ENCODE measurements around the gene LRRK1. TPM values are rescaled to one million over a fixed set of nuclear protein-coding genes. Genes with fewer than 3 reads are reported as not detected.

Gene LRRK1
- polyA plus RNA-seq, 2 of the 4 experiments (the other 2 are of a cell fraction) = 12.2 to 17.7 TPM

DNA sequence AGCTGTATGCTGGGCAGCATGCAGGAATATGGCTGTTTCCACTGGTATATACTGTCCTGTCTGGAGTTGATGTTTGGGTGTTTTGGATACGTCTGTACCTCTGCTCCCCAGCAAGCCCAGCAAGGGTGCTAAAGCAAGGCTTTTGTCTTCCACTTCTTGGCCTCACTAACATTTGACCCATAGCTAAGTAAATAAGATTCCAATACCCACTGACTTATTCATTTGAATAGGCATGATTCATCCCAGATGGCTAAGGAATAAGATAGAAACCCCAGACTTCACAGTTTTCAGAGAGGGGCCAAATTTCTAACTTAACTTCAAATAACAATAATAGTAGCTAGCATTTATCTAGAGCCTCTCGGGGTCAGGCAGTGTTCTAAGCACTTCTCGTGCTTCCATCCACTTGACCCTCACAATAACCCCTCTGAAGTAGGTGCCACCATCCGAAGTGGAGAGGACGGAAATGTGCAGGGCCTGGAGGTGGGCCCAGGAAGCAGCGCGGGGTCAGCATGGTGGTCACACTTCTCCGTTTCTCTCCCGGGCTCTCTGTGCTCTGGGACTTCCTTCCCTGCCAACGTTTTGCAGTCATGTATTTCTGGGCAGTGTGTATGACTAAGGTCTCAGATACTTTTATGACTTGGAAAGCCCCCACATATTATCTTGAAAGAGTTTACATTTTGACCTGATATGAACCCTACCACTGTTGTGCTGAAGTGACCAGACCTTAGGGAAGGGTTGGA, 39.3 kb downstream of the LRRK1 start:
- Histone ChIP-seq H3K9me3 (no peaks in the 10 kb centered on the region), H3K4me2 (peak overlapping the region; percentile 76), H3K4me1 (peaks cover 42% of the 10 kb centered on the region), H3K27ac (peak overlapping the region; percentile 81 to 93), H3K4me3 (peak overlapping the region; percentile 30)
- WGBS (ENCODE audit: missing lambda C conversion rate) = under 1% methylated on average over 10 of the region's 10 CpGs
- ATAC-seq (peak; percentile 84 to 90), FAIRE-seq (peak; percentile 95), DNase-seq (ENCODE audit: low read depth in 1 of 2, low spot score in 1 of 2) (peak; percentile 77 to 90)
- ChIA-PET CTCF (interaction anchor here (0.8 to 4.3 kb wide), 14 partner anchors 11 to 113 kb away, joined by 3 to 63 read pairs (median 4); partner anchors contain the start of gene LRRK1), POLR2A (interaction anchor here (0.7 to 3.5 kb wide), 8 partner anchors 15 to 53 kb away, joined by 3 to 43 read pairs (median 3); partner anchors contain the start of gene LRRK1)
- TF ChIP-seq ZFP36 (IDR thresholded peaks at IDR 0.05; ENCODE audit: borderline replicate concordance, partially characterized antibody) (no peak), EHMT2 (IDR thresholded peaks at IDR 0.05; ENCODE audit: low read depth) (no peak), ZNF302 (CRISPR knock-in tag; IDR thresholded peaks at IDR 0.05) (no peak), NFE2L2 (conservative IDR thresholded peaks at IDR 0.05; ENCODE audit: low read length) (no peak), CBX2 (IDR thresholded peaks at IDR 0.05; ENCODE audit: borderline replicate concordance, low read depth) (no peak), RAD21 (conservative IDR thresholded peaks at IDR 0.05 in 1 of 2, IDR thresholded peaks at IDR 0.05 in 1 of 2) (peak; percentile 14 to 20; a peak in 2 of 5 replicates), GATA3 (IDR thresholded peaks at IDR 0.05; ENCODE audit: borderline replicate concordance) (peak; percentile 30; the same call in 1 of the 2 replicates), SREBF2 (IDR thresholded peaks at IDR 0.05) (no peak), TFCP2L1 (CRISPR knock-in tag; IDR thresholded peaks at IDR 0.05) (no peak), EP300 (IDR thresholded peaks at IDR 0.05) (peak; percentile 27 to 59; a peak in 2 of 5 replicates), CHD2 (IDR thresholded peaks at IDR 0.05; ENCODE audit: low read length, partially characterized antibody) (no peak), HEYL (CRISPR knock-in tag; IDR thresholded peaks at IDR 0.05) (no peak), HOXB13 (CRISPR knock-in tag; IDR thresholded peaks at IDR 0.05; ENCODE audit: low read depth) (peak; percentile 46; the same call in 1 of the 2 replicates), SMC3 (IDR thresholded peaks at IDR 0.05) (no peak), KDM1A (IDR thresholded peaks at IDR 0.05; ENCODE audit: low read depth) (no peak), ZC3H11A (IDR thresholded peaks at IDR 0.05) (no peak), HDAC2 (IDR thresholded peaks at IDR 0.05) (no peak), RFX5 (IDR thresholded peaks at IDR 0.05) (0 out of 2 replicates have a peak, but pooled peaks have one; percentile 19), NR3C1 (IDR thresholded peaks at IDR 0.05) (no peak), POLR2A (IDR thresholded peaks at IDR 0.05; ENCODE audit: low read length) (peak; percentile 32), KDM5A (IDR thresholded peaks at IDR 0.05) (no peak), CHD4 (IDR thresholded peaks at IDR 0.05; ENCODE audit: borderline replicate concordance) (no peak), HOXB5 (CRISPR knock-in tag; IDR thresholded peaks at IDR 0.05) (no peak), ESRRA (IDR thresholded peaks at IDR 0.05; ENCODE audit: borderline replicate concordance, low read length) (no peak), PHF8 (IDR thresholded peaks at IDR 0.05; ENCODE audit: borderline replicate concordance, low read depth) (no peak), JUNB (IDR thresholded peaks at IDR 0.05) (peak; percentile 61; the same call in 1 of the 2 replicates)
- TF ChIP-seq, protein P1, sequence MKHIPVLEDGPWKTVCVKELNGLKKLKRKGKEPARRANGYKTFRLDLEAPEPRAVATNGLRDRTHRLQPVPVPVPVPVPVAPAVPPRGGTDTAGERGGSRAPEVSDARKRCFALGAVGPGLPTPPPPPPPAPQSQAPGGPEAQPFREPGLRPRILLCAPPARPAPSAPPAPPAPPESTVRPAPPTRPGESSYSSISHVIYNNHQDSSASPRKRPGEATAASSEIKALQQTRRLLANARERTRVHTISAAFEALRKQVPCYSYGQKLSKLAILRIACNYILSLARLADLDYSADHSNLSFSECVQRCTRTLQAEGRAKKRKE (CRISPR knock-in tag; IDR thresholded peaks at IDR 0.05; ENCODE audit: low read depth) = peak; percentile 11; the same call in 1 of the 2 replicates
- TF ChIP-seq, protein P2, sequence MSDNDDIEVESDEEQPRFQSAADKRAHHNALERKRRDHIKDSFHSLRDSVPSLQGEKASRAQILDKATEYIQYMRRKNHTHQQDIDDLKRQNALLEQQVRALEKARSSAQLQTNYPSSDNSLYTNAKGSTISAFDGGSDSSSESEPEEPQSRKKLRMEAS (IDR thresholded peaks at IDR 0.05) = peak; percentile 53
- TF ChIP-seq, protein P3, sequence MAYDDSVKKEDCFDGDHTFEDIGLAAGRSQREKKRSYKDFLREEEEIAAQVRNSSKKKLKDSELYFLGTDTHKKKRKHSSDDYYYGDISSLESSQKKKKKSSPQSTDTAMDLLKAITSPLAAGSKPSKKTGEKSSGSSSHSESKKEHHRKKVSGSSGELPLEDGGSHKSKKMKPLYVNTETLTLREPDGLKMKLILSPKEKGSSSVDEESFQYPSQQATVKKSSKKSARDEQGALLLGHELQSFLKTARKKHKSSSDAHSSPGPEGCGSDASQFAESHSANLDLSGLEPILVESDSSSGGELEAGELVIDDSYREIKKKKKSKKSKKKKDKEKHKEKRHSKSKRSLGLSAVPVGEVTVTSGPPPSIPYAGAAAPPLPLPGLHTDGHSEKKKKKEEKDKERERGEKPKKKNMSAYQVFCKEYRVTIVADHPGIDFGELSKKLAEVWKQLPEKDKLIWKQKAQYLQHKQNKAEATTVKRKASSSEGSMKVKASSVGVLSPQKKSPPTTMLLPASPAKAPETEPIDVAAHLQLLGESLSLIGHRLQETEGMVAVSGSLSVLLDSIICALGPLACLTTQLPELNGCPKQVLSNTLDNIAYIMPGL (CRISPR knock-in tag; IDR thresholded peaks at IDR 0.05; ENCODE audit: borderline replicate concordance) = no peak
- TF ChIP-seq, protein P4, sequence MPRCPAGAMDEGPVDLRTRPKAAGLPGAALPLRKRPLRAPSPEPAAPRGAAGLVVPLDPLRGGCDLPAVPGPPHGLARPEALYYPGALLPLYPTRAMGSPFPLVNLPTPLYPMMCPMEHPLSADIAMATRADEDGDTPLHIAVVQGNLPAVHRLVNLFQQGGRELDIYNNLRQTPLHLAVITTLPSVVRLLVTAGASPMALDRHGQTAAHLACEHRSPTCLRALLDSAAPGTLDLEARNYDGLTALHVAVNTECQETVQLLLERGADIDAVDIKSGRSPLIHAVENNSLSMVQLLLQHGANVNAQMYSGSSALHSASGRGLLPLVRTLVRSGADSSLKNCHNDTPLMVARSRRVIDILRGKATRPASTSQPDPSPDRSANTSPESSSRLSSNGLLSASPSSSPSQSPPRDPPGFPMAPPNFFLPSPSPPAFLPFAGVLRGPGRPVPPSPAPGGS (IDR thresholded peaks at IDR 0.05) = no peak; the same call in 2 of the 3 replicates
- TF ChIP-seq, protein P5, sequence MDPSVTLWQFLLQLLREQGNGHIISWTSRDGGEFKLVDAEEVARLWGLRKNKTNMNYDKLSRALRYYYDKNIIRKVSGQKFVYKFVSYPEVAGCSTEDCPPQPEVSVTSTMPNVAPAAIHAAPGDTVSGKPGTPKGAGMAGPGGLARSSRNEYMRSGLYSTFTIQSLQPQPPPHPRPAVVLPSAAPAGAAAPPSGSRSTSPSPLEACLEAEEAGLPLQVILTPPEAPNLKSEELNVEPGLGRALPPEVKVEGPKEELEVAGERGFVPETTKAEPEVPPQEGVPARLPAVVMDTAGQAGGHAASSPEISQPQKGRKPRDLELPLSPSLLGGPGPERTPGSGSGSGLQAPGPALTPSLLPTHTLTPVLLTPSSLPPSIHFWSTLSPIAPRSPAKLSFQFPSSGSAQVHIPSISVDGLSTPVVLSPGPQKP (IDR thresholded peaks at IDR 0.05; ENCODE audit: low read depth, low read length) = no peak
- TF ChIP-seq, protein P6, sequence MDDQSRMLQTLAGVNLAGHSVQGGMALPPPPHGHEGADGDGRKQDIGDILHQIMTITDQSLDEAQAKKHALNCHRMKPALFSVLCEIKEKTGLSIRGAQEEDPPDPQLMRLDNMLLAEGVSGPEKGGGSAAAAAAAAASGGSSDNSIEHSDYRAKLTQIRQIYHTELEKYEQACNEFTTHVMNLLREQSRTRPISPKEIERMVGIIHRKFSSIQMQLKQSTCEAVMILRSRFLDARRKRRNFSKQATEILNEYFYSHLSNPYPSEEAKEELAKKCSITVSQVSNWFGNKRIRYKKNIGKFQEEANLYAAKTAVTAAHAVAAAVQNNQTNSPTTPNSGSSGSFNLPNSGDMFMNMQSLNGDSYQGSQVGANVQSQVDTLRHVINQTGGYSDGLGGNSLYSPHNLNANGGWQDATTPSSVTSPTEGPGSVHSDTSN (IDR thresholded peaks at IDR 0.05) = peak; percentile 41
- TF ChIP-seq, protein P7, sequence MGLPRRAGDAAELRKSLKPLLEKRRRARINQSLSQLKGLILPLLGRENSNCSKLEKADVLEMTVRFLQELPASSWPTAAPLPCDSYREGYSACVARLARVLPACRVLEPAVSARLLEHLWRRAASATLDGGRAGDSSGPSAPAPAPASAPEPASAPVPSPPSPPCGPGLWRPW (IDR thresholded peaks at IDR 0.05) = no peak
- TF ChIP-seq, protein P8, sequence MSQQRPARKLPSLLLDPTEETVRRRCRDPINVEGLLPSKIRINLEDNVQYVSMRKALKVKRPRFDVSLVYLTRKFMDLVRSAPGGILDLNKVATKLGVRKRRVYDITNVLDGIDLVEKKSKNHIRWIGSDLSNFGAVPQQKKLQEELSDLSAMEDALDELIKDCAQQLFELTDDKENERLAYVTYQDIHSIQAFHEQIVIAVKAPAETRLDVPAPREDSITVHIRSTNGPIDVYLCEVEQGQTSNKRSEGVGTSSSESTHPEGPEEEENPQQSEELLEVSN (IDR thresholded peaks at IDR 0.05; ENCODE audit: borderline replicate concordance, low read depth) = no peak

All from A549 (cell line).